HEK293 (cell line): ENCODE data around the gene TJP3.
A peak's percentile ranks its signal among the peaks of the same experiment; 100 is the strongest.

ENCODE experiments used
- CTCF ChIA-PET: fragments of 350-600 bp; formaldehyde crosslinking; extraction: SDS; loops from one replicate; lab custom pipeline; 2021; ENCODE audit warnings: antibody characterized with exemption; lab: Yijun Ruan, JAX
- POLR2A ChIA-PET: fragments of 300-600 bp; formaldehyde crosslinking; extraction: SDS; loops from one replicate; lab custom pipeline; 2020; ENCODE audit warnings: antibody characterized with exemption, inconsistent platforms; lab: Yijun Ruan, JAX
- H3K27ac ChIP-seq: fragments of 200-500 bp; sonication (Bioruptor generic); 2 replicates; pipeline ENCODE4 v1.5.1; 2014; ENCODE audit warnings: low read depth, low read length, control low read depth, inconsistent platforms; ENCODE audit errors: extremely low read depth
- H3K36me3 ChIP-seq, 2 experiments: fragments of 200-500 bp in 1 of 2; sonication (Bioruptor generic) in 1 of 2; 1 replicate in 1 of 2; 2 replicates in 1 of 2; pipeline ENCODE4 v1.5.1; 2014 to 2017; ENCODE audit warnings: inconsistent platforms in 2 of 2, low read length in 2 of 2; ENCODE audit not compliant: control insufficient read depth in 2 of 2, insufficient read depth in 1 of 2
- H3K4me1 ChIP-seq: fragments of 200-500 bp; sonication (Bioruptor generic); 2 replicates; pipeline ENCODE4 v1.5.1; 2014; ENCODE audit warnings: mild to moderate bottlenecking, low read length, inconsistent platforms; ENCODE audit not compliant: control insufficient read depth, insufficient read depth
- H3K4me3 ChIP-seq: 2 replicates; pipeline ENCODE4 v1.5.1; 2011; ENCODE audit warnings: low read depth, mild to moderate bottlenecking, control low read depth, low read length, moderate library complexity
- H3K9me3 ChIP-seq: fragments of 200-500 bp; sonication (Bioruptor generic); 2 replicates; pipeline ENCODE4 v1.5.1; 2014; ENCODE audit warnings: low read depth, low read length, inconsistent platforms; ENCODE audit not compliant: control insufficient read depth, insufficient read depth
- BCL11B ChIP-seq: fragments of 450-650 bp; formaldehyde crosslinking; IDR thresholded peaks from 2 replicates; pipeline ENCODE4 v1.5.1; 2016; ENCODE audit warnings: low read depth, missing biosample characterization, missing genetic modification characterization
- HOXA7 ChIP-seq: sonication (generic); formaldehyde crosslinking; IDR thresholded peaks from 2 replicates; pipeline ENCODE4 v1.8.1; 2022; ENCODE audit warnings: missing genetic modification reagents, borderline replicate concordance
- RBAK ChIP-seq: fragments of 450-650 bp; formaldehyde crosslinking; IDR thresholded peaks from 2 replicates; pipeline ENCODE4 v1.5.1; 2016; ENCODE audit warnings: missing biosample characterization, missing genetic modification characterization
- ZBTB21 ChIP-seq: fragments of 450-650 bp; formaldehyde crosslinking; IDR thresholded peaks from 2 replicates; pipeline ENCODE4 v1.5.1; 2017; ENCODE audit warnings: missing biosample characterization, missing genetic modification characterization
- ZNF174 ChIP-seq: fragments of 450-650 bp; formaldehyde crosslinking; IDR thresholded peaks from 2 replicates; pipeline ENCODE4 v1.5.0; 2017; ENCODE audit warnings: missing biosample characterization, mild to moderate bottlenecking, missing genetic modification characterization
- ZNF239 ChIP-seq: fragments of 450-650 bp; formaldehyde crosslinking; IDR thresholded peaks from 2 replicates; pipeline ENCODE4 v1.5.1; 2016; ENCODE audit warnings: missing biosample characterization, missing genetic modification characterization
- ZNF26 ChIP-seq: fragments of 450-650 bp; formaldehyde crosslinking; IDR thresholded peaks from 2 replicates; pipeline ENCODE4 v1.5.1; 2016; ENCODE audit warnings: missing biosample characterization, missing genetic modification characterization
- ZNF280D ChIP-seq: fragments of 450-650 bp; formaldehyde crosslinking; IDR thresholded peaks from 2 replicates; pipeline ENCODE4 v1.5.1; 2016; ENCODE audit warnings: missing biosample characterization, missing genetic modification characterization
- ZNF302 ChIP-seq: fragments of 450-650 bp; formaldehyde crosslinking; IDR thresholded peaks from 2 replicates; pipeline ENCODE4 v1.5.1; 2016; ENCODE audit warnings: missing biosample characterization, missing genetic modification characterization, low read depth
- ZNF354C ChIP-seq: fragments of 450-650 bp; formaldehyde crosslinking; IDR thresholded peaks from 2 replicates; pipeline ENCODE4 v1.5.1; 2016; ENCODE audit warnings: missing biosample characterization, missing genetic modification characterization, low read depth, borderline replicate concordance
- ZNF394 ChIP-seq: fragments of 450-650 bp; formaldehyde crosslinking; IDR thresholded peaks from 2 replicates; pipeline ENCODE4 v1.5.1; 2016; ENCODE audit warnings: missing biosample characterization, missing genetic modification characterization, mild to moderate bottlenecking, moderate library complexity, borderline replicate concordance
- ZNF423 ChIP-seq: fragments of 450-650 bp; formaldehyde crosslinking; IDR thresholded peaks from 2 replicates; pipeline ENCODE4 v1.5.1; 2016; ENCODE audit warnings: missing biosample characterization, missing genetic modification characterization
- ZNF426 ChIP-seq: fragments of 450-650 bp; formaldehyde crosslinking; IDR thresholded peaks from 2 replicates; pipeline ENCODE4 v1.5.1; 2017; ENCODE audit warnings: missing biosample characterization, missing genetic modification characterization, mild to moderate bottlenecking, inconsistent platforms, moderate library complexity
- ZNF510 ChIP-seq: fragments of 450-650 bp; formaldehyde crosslinking; IDR thresholded peaks from 2 replicates; pipeline ENCODE4 v1.5.1; 2018; ENCODE audit warnings: mild to moderate bottlenecking, missing genetic modification characterization, missing biosample characterization; ENCODE audit not compliant: insufficient replicate concordance
- ZNF600 ChIP-seq: fragments of 450-650 bp; formaldehyde crosslinking; IDR thresholded peaks from 2 replicates; pipeline ENCODE4 v1.5.1; 2016; ENCODE audit warnings: missing biosample characterization, missing genetic modification characterization
- ZNF610 ChIP-seq: fragments of 450-650 bp; formaldehyde crosslinking; IDR thresholded peaks from 2 replicates; pipeline ENCODE4 v1.5.1; 2016; ENCODE audit warnings: missing biosample characterization, missing genetic modification characterization, borderline replicate concordance
- ZNF654 ChIP-seq: fragments of 450-650 bp; formaldehyde crosslinking; IDR thresholded peaks from 2 replicates; pipeline ENCODE4 v1.5.1; 2016; ENCODE audit warnings: low read depth, missing biosample characterization, missing genetic modification characterization
- ZNF701 ChIP-seq: fragments of 450-650 bp; formaldehyde crosslinking; IDR thresholded peaks from 2 replicates; pipeline ENCODE4 v1.5.1; 2016; ENCODE audit warnings: missing biosample characterization, missing genetic modification characterization
- ZNF768 ChIP-seq: fragments of 450-650 bp; formaldehyde crosslinking; IDR thresholded peaks from 2 replicates; pipeline ENCODE4 v1.5.1; 2018; ENCODE audit warnings: missing biosample characterization, mild to moderate bottlenecking, missing genetic modification characterization
- ZNF785 ChIP-seq: fragments of 450-650 bp; formaldehyde crosslinking; IDR thresholded peaks from 2 replicates; pipeline ENCODE4 v1.5.1; 2016; ENCODE audit warnings: missing biosample characterization, missing genetic modification characterization
- ZNF792 ChIP-seq: fragments of 450-650 bp; formaldehyde crosslinking; IDR thresholded peaks from 2 replicates; pipeline ENCODE4 v1.5.1; 2016; ENCODE audit warnings: missing biosample characterization, missing genetic modification characterization
- TF ChIP-seq, protein P1 (sequence below): fragments of 450-650 bp; formaldehyde crosslinking; optimal IDR thresholded peaks from 2 replicates; pipeline ENCODE3; 2016; ENCODE audit warnings: missing biosample characterization, mild to moderate bottlenecking, missing genetic modification characterization
- TF ChIP-seq, protein P2 (sequence below): sonication (generic); formaldehyde crosslinking; IDR thresholded peaks from 2 replicates; pipeline ENCODE4 v1.8.1; 2022; ENCODE audit warnings: mild to moderate bottlenecking, moderate library complexity, missing genetic modification reagents
- TF ChIP-seq, protein P3 (sequence below): fragments of 450-650 bp; formaldehyde crosslinking; IDR thresholded peaks from 2 replicates; pipeline ENCODE4 v1.5.1; 2017; ENCODE audit warnings: missing biosample characterization, mild to moderate bottlenecking, missing genetic modification characterization, moderate library complexity

The TJP3 gene

GRCh38 chr19:3761382-3762129 is 53.4 kb downstream of the TJP3 start, which contains the start of gene APBA3:
APBA3 (minus strand) TSS chr19:3761692; CDS start chr19:3760264, 1,428 bp downstream.
- no peaks in the 10 kb centered on the region for H3K9me3 ChIP-seq
- H3K27ac ChIP-seq: peak within 1 kb of the TSS; percentile 68
- peaks cover 7 to 24% of the 10 kb centered on the region in 2 experiments; a peak in 2 of 3 replicates for H3K36me3 ChIP-seq
- peak within 1 kb of the TSS; percentile 96 for H3K4me3 ChIP-seq
- ChIA-PET POLR2A (interaction anchor here (0.6 to 2.4 kb wide), 9 partner anchors 8 to 582 kb away, joined by 3 to 10 read pairs (median 6); partner anchors contain the start of genes MPND and PIP5K1C), CTCF (interaction anchor here (0.6 to 1.4 kb wide), 6 partner anchors 11 to 154 kb away, joined by 3 to 9 read pairs (median 4); no protein-coding TSS in a partner anchor)
- no peaks in the 10 kb centered on the region; the same call in 1 of the 2 replicates for H3K4me1 ChIP-seq
- TF ChIP-seq ZNF426 (tag by site-specific recombination) (no peak), ZNF394 (tag by site-specific recombination) (peak; percentile 44; the same call in 1 of the 2 replicates), ZNF510 (no peak), ZNF785 (tag by site-specific recombination) (peak; percentile 74), ZNF600 (peak; percentile 63), ZNF174 (tag by site-specific recombination) (no peak), ZNF610 (peak; percentile 40), ZNF280D (tag by site-specific recombination) (no peak), ZNF701 (0 out of 2 replicates have a peak, but pooled peaks have one; percentile 43), ZNF768 (tag by site-specific recombination) (no peak), ZNF302 (tag by site-specific recombination) (no peak), BCL11B (tag by site-specific recombination) (peak; percentile 75; the same call in 1 of the 2 replicates), ZNF792 (tag by site-specific recombination) (no peak), ZNF423 (tag by site-specific recombination) (no peak), ZNF654 (tag by site-specific recombination) (0 out of 2 replicates have a peak, but pooled peaks have one; percentile 3), HOXA7 (CRISPR knock-in tag) (no peak), ZNF354C (no peak), ZNF26 (tag by site-specific recombination) (no peak), RBAK (no peak), ZNF239 (tag by site-specific recombination) (no peak), ZBTB21 (tag by site-specific recombination) (peak; percentile 47; the same call in 1 of the 2 replicates)
- TF ChIP-seq, protein P1, sequence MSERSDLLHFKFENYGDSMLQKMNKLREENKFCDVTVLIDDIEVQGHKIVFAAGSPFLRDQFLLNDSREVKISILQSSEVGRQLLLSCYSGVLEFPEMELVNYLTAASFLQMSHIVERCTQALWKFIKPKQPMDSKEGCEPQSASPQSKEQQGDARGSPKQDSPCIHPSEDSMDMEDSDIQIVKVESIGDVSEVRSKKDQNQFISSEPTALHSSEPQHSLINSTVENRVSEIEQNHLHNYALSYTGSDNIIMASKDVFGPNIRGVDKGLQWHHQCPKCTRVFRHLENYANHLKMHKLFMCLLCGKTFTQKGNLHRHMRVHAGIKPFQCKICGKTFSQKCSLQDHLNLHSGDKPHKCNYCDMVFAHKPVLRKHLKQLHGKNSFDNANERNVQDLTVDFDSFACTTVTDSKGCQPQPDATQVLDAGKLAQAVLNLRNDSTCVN (tag by site-specific recombination): peak; percentile 81
- TF ChIP-seq, protein P2, sequence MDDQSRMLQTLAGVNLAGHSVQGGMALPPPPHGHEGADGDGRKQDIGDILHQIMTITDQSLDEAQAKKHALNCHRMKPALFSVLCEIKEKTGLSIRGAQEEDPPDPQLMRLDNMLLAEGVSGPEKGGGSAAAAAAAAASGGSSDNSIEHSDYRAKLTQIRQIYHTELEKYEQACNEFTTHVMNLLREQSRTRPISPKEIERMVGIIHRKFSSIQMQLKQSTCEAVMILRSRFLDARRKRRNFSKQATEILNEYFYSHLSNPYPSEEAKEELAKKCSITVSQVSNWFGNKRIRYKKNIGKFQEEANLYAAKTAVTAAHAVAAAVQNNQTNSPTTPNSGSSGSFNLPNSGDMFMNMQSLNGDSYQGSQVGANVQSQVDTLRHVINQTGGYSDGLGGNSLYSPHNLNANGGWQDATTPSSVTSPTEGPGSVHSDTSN: 0 out of 2 replicates have a peak, but pooled peaks have one; percentile 29
- TF ChIP-seq, protein P3, sequence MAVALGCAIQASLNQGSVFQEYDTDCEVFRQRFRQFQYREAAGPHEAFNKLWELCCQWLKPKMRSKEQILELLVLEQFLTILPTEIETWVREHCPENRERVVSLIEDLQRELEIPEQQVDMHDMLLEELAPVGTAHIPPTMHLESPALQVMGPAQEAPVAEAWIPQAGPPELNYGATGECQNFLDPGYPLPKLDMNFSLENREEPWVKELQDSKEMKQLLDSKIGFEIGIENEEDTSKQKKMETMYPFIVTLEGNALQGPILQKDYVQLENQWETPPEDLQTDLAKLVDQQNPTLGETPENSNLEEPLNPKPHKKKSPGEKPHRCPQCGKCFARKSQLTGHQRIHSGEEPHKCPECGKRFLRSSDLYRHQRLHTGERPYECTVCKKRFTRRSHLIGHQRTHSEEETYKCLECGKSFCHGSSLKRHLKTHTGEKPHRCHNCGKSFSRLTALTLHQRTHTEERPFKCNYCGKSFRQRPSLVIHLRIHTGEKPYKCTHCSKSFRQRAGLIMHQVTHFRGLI (tag by site-specific recombination): no peak
